GM18907 (cell line): ENCODE measurements around the gene ADAMTS17.
"Not testable (repeated sequence)": the region's sequence is repeated elsewhere in the genome, so short reads cannot be mapped to it uniquely, and the experiment has no call there.

ENCODE experiments used
- ATAC-seq: cut with Tn5 transposase; IDR thresholded peaks from one replicate; pipeline ENCODE4 v1.9.1; 2021; ENCODE audit warnings: mild to moderate bottlenecking, moderate library complexity; ENCODE audit not compliant: unreplicated experiment

The ADAMTS17 gene

DNA sequence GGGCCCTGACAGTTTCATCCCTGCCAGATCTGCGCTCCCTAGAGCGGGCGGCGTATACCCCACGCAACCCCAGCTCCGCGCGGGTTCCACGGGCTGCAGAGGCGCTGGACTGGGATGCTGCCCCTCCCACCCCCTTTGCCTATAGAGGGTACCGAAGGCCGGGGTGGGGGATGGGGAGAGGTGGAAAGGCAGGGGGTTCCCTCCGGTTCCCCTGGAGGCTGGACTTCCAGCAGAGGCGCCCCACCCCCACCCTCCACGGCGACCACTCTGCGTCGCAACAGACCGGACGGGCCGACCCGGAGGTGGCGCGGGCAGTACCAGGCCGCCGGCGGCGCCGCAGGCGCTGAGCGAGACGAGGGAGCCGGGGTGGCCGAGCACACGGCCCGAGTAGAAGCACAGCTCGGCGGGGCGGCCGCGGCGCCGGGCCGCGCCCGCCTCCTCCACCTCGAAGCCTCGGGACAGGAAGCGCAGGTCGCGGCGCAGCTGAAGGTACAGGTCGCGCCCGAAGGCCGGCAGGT lies 995 bp downstream of the ADAMTS17 start:
- ATAC-seq: no peak

- no peak for ATAC-seq
These were observed 1.8 kb downstream of the ADAMTS17 start for GRCh38 chr15:100339999-100340398.

GRCh38 chr15:100339451-100339850 lies 2.3 kb downstream of the ADAMTS17 start:
- ATAC-seq: not testable (repeated sequence)

DNA sequence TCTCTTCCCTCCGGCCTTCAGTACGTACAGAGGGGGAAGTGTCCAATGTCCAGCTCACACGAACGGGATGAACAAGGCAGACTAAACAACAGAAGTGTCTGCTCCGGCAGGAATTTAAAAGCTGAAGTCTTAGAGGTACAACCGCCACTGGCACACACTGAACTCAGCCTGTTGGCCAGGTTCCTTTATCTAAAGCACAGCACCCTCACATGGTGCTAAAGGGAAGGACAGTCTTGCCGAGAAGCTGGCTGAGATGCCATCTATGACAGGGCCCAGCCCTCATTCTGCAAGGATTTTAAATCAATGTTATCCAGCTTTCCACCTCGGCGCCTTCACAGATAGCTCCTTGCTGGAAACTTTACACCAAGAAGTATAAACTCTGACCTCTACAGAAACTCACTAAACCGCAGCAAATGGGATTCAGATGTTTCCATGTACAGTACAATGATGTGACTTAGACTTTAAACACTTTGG lies 2.8 kb downstream of the ADAMTS17 start:
- ATAC-seq: no peak

DNA sequence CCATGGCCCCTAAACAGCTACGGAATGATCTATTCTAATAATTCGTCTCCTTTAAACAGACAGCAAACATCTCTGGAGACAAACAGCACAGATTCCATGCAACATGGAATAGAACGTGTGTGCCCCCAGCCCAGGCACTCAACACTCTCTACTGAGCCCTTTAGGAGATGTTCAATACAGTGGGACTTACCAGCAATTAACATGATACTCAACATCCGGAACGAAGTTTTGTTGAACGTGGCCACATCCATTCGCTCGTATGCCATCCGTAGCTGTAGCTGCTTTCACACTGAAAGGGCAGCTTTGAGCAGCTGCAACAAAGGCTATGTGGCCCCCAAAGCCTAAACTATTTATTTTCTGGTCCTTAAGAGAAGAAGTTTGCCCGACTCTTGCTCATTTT lies 3.5 kb downstream of the ADAMTS17 start:
- no peak for ATAC-seq

- ATAC-seq: no peak
These were observed 4.4 kb downstream of the ADAMTS17 start for GRCh38 chr15:100337096-100338044.

DNA sequence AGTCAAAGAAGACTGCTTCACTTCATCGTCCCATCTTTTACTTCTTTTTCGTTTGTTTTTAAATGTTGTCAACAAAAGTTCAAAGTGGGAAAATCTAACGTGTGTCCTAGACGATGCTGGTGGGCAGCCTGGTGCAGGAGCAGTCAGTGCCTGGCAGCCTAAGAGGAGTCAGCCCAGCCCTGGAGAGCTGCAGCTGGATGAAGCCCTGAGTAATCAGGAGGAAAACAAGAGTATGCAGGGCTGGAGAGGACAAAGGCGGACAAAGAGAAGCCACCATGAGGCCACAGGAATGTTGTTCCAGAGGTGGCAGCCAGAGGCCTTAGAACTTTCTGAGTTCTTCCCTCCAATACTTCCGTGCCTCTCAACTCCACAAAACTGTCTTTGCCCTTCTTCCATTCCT lies 5.7 kb downstream of the ADAMTS17 start:
- ATAC-seq: no peak

DNA sequence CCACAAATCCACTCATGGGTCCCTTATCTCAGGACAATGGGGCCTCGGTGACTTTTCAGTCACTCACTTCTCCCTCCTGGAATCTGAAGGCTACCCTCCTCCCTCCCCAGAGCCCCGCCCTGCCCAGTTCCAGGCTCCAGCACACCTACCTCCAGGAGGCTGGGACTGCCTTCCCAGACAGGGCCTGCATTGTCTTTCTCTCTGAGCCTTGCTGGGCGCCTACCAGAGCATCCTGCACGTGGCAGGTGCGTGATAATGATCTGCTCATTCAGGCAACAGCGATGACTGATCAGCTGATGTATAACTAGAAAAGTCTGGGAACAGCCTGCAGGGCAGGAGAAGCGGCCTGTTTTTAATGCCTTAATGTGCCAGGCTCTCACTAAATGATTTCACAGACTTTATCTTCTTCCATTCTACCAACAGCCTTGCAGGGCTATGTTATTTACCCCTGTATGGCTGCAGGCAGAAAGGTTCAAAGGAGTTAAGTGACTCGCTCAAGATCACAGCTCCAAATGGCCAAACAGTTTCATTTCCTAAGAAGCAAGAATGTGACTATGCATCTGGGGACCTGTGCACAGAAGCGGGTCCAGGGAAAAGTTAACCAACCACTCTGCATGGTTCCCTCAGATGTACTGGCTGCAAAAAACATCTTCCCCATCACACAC lies 6.3 kb downstream of the ADAMTS17 start:
- ATAC-seq: no peak

- ATAC-seq: no peak
These were observed 6.9 kb downstream of the ADAMTS17 start for GRCh38 chr15:100334905-100335304.

- ATAC-seq: no peak
These were observed 7.3 kb downstream of the ADAMTS17 start for GRCh38 chr15:100334456-100334855.

- ATAC-seq: no peak
These were observed 7.8 kb downstream of the ADAMTS17 start for GRCh38 chr15:100334015-100334414.

DNA sequence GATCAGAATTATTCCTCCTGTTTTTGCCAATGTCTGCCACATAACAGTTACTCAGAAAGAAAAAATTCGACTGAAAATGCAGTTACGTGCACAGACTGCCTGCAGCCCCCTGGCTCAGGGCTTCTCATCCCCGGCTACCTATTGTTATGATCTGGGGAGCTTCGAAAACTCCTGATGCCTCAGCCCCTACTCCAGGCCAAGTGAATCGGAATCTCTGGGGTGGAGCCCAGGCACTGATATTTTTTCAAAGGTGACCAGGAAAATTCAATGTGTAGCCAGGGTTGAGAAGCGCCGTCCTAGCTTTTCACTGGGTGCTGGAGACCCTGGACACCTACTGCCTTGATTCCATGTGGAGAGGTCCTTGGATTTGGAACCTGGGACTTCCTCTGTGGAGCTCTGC lies 8.5 kb downstream of the ADAMTS17 start:
- ATAC-seq: no peak

DNA sequence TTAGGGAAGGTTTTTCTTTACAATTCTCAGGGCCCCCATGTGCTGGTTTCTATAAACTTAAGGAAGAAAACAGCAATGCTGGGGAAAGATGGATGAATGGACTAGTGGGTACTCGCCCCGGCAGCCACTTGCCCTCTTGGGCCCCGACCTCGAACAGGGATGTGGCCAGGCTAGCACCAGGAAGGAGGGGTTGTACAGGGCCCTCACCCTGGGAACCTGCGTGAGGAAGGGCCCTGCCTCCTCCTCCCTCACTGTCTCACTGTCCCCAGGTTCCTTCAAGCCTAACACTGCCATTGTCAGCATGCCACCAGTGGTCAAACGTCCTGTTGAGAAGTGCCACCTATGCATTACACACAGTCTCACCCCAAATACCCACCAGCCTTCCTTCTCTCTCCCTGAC lies 9.1 kb downstream of the ADAMTS17 start:
- ATAC-seq: no peak

- no peak for ATAC-seq
These were observed 9.5 kb downstream of the ADAMTS17 start for GRCh38 chr15:100332231-100332630.

GRCh38 chr15:100330629-100331215 lies 11.1 kb downstream of the ADAMTS17 start:
- no peak for ATAC-seq

- ATAC-seq: no peak
These were observed 11.6 kb downstream of the ADAMTS17 start for GRCh38 chr15:100330221-100330620.

DNA sequence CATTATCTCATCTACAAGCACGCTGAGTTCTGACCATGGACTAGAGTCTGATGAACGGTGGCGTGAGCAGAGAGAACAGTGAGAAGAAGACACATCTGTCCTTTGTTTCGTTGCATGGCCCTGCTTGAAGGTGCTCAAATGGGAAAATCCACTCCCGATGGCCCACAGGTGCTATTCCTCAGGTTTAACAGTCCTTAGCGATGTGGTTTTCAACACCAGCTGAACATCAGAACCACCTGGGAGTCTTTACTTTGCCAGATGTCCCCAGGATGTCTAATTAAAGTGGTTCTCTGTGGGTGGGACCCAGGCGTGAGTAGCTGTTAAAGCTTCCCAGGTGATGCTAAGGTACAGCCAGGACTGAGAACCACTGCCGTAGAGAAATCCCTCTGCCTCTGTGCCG lies 13.0 kb downstream of the ADAMTS17 start:
- ATAC-seq: no peak

- ATAC-seq: no peak
These were observed 22.9 kb downstream of the ADAMTS17 start for GRCh38 chr15:100318880-100319279.

- no peak for ATAC-seq
These were observed 26.9 kb downstream of the ADAMTS17 start for GRCh38 chr15:100314809-100315400.

GRCh38 chr15:100311833-100312476 lies 29.8 kb downstream of the ADAMTS17 start:
- ATAC-seq: no peak
